HG03571 (cell line): ENCODE results near the gene MRPS23.

Experiments used
- ATAC-seq: cut with Tn5 transposase; IDR thresholded peaks from one replicate; pipeline ENCODE4 v1.9.1; 2021; ENCODE audit not compliant: unreplicated experiment

Gene MRPS23

GRCh38 chr17:57879437-57880085, 29.7 kb upstream of the MRPS23 start:
- no peak for ATAC-seq

DNA sequence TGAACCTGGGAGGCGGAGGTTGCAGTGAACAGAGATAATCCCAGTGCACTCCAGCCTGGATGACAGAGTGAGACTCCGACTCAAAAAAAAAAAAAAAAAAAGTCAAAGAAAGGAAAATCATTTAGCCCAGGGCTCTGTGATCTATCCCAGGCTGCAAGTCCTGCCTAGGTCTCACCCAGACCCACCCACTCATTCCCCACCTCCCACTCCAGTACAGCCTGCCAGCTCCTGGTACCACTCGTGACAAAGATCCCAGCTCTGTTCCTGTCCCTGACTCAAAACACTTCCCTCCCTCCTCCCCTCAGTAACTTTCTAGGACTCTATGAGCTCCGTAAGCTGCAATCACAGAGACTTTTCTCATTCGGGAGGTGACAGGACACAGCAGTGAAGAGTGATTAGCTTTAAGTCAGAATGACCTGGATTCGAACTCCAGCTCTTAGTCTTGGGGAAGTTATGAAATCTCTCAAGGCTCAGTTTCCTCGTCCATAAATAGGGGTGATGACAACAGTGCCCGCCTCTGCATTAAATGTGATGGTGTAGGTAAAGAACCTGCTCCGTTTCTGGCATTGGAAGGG, 28.0 kb upstream of the MRPS23 start:
- no peak for ATAC-seq

GRCh38 chr17:57876866-57877237, 27.0 kb upstream of the MRPS23 start:
- no peak for ATAC-seq

DNA sequence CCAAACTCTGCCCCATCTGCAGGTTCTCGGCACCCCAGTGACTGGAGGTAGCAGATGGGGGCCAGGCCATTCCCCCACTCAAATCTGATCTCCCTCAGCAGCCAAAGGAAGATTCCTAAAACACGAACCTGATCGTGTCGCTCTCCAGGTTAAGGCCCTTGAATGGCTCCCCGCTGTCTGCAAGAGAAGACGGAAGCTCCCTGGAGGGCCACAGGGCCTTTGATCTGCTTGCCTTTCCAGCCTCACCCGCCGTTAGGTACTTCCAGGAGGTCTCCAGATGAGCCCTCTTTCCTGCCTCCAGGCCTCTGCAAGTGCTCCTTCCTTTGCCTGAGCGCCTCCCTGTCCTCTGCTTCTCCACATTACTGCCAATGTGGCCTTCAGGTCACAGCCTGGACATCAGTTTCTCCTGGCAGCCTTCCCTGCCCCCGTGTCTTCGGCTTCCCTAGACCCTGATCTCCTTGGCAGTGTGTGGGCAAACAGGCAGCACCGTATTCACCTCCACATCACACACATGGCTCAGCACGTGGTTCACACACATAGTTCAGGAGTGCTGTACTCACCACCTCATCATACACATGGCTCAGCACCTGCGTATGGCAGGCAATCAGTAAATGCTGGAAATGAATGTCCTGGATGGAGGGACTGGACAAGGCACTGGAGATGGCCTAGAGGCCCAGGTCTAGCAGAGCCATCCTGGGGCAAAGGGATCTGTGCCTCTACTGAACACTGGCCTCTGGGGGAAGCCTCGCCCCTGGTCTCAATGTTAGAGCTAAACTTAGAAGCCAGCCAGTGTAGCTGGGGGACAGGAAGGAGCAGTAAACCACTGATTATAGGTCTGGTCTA, 26.4 kb upstream of the MRPS23 start:
- ATAC-seq: no peak

- ATAC-seq: no peak
These were observed 25.6 kb upstream of the MRPS23 start for GRCh38 chr17:57875290-57876022.

- no peak for ATAC-seq
These were observed 24.8 kb upstream of the MRPS23 start for GRCh38 chr17:57874434-57875289.

DNA sequence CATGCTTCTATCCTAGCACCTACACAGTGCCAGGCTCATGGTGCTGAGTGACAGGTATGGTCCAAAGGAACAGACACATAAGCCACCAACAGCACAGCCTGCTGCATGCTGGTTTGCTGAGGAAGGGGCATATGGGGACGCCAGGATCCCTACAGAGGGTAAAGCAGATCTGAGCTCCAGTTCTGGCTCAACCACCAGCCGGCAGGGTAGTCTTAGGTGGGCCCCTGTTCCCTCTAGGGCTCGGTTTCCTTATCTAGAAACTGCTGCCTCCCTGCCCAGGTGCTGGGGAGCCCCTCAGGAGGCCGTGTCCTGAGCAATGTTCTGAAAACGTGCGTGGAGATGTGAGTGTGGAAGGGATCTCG, 24.2 kb upstream of the MRPS23 start:
- ATAC-seq: no peak

DNA sequence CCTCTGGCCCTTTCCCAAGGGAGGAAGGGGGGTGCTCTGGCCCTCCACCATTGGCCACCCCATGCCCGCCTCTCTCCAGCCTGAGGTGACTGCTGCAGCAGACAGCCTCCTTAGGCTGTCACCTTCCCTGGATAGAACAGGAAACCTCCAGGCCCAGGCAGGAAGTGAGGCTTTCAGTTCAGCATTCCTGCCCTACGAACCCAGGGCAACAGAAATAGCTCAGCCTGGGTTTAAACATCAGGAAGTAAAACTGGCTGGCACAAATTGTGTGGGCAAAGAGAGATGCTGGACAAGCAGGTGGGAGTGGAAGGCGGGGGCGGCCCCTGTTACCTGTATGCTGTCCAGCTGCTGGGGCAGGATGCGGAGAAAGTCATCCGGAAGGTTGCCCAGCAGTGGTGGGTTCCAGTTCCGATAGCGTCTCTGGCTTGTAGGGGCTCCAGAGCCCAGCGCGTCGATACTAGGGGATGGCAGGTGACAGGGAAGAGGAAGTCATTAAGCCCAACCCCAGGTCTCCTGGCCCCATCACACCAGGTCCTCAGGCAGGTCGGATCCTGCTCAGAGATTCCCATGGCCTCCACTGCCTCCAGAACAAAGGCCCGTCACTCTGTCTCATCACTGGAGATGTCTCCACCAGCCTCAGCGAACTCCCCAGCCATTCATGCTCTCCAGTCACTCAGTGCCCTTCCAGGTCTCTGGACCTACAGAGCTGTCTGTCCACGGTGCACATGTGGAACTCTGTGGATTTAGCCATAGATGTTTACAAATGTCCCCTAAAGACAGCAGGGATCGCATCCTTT, 23.6 kb upstream of the MRPS23 start:
- no peak for ATAC-seq

- no peak for ATAC-seq
These were observed 22.7 kb upstream of the MRPS23 start for GRCh38 chr17:57872536-57872935.

- no peak for ATAC-seq
These were observed 22.0 kb upstream of the MRPS23 start for GRCh38 chr17:57871863-57872262.

DNA sequence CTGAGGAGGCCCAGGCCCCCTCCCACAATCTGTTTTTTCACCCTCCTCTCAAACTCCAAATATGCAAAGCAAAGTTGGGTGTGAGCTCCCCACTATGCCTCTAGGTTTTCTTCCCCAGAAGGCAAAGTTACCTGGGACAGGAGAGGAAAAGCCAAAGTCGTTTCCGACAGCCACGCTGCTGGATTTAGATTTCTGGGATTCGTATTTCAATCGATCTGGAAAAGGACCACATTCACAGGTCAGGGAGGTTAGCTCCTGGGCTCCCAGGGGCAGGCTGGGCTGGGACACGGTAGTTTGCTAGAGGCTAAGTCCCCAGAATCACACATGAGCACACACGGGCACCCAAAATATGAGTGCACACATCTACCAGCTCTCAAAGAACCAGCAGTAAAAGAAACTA, 21.3 kb upstream of the MRPS23 start:
- ATAC-seq: no peak

DNA sequence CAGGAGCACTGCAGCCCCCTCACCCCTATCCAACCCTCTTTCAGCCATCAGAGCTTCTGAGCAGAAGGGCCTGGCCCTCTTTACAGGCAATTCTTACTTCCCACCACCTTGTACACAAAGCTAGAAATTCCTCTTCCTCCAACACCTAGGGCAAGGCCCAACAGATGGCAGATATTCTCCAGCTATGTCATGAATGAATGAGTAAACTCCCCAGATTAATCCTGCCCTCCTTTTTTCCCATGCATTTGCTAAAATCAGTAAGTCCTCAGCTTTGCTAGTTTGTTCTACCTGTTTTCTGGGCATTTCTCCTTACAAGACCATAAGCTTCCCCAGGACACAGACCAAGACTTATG, 20.4 kb upstream of the MRPS23 start:
- ATAC-seq: no peak

- ATAC-seq: no peak
These were observed 19.9 kb upstream of the MRPS23 start for GRCh38 chr17:57869617-57870282.

DNA sequence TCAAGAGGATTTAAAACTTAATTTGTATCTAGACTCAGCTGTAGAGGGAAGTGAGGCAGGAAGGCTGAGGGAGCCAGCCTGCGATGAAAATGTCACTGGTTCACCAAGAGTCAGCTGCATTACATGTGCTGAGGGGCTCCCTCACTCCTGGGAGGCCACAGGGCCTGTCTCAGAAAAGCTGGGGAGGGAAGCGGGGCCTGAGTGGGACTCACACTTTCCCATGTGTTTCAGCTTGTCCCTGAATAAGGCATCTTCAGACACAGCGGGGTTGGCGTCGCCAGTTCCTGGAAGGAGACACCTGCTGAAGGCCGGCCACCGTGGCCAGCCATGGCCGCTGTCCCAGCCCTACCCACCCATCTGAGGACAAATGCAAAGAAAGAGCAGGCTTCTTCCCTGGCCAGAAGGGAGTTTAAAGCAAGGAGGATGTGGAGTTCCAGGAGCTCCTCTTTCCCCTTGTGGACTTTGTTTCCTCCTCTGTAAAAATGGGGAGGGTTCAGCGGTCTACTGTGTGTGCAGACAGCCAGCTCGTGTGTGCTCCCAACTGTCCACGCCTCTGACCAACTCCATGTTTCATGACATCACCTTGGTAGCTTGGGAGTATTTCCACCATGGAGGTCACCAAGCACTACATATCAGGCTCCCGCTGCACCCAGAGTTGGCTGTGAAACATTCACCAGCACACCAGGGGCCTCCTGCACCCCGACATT, 19.2 kb upstream of the MRPS23 start:
- no peak for ATAC-seq

DNA sequence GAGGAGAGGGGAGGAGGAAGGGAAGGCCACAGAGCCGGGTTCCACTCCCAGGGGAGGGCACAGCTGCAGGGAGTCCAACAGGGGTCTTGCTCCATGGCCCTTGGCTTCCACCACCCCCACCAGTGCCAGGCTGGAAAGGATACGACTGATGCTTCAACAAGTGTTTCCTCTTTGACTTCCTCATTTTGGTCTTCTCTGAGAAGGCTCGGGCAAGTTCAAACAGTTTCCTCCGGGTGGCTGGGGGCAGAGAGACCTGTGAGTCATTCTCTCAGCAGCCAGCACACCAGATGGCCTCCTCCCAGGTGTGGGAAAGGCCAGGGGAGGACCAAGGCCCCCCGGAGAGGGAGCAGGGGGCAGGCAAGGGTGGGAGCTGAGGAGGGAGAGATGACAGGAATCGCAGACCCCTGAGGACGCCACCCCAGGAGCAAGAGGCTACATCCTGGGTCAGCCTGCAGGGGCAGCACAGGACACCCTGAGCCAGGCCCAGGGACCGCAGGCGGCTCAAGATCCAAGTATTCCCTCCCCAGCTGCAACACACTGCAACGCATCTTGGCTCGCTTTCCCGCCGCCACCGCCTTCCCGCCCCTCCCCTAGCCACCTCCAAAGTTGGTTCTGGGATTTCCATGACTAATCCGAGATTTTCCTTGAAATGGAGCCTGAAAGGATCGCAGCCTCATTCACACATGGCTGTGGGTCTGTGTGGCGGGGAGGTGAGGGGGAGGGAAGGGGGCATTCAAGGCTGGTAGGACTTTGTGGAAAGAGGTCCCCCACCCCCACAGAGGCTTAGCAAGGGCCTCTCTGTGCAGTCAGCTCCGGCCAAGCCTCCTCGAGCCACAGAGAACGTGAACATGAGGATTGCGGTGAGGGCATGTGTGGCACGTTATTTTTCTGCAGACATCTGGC, 18.4 kb upstream of the MRPS23 start:
- ATAC-seq: no peak

DNA sequence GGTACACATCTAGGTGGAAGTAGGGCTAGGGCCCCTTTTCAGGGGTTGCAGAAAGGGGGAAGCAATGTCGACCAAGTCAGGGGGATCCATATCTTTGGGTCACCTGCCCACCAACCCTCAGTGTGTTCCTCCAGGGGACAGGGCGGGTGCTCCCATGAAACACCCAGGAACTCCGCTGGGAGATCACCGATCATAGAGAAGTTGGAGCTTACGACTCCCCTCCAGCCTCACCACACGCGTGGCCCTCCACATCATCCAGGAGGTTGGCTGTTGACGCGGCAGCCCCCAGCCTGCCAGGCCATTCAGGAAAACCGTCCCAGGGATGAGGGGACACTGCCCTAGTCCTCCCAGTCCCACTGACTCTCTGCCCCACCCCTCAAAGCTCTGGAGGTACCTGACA, 17.3 kb upstream of the MRPS23 start:
- ATAC-seq: no peak

DNA sequence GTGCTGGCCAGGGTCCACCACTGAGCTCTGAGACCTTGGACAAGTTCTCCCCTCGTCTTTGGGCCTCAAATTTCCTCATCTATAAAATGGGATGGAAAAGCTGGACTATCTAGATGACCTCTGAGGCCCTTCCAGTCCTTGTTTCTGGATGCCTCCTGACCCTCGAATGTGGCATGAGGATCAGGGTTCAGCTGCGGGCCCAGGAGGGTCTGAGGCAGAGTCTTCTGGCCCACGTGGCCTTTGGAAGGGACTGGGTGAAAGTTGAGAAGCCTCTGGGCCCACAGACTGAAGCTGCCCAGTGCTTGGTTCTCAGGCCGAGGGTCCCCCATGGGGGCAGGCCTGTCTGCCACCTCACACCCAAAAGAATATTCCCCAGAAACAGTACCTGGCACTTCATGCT, 16.9 kb upstream of the MRPS23 start:
- no peak for ATAC-seq

- ATAC-seq: no peak
These were observed 16.5 kb upstream of the MRPS23 start for GRCh38 chr17:57866319-57866718.
